Measurements from ENCODE around the gene HTR1E.

The HTR1E gene

DNA sequence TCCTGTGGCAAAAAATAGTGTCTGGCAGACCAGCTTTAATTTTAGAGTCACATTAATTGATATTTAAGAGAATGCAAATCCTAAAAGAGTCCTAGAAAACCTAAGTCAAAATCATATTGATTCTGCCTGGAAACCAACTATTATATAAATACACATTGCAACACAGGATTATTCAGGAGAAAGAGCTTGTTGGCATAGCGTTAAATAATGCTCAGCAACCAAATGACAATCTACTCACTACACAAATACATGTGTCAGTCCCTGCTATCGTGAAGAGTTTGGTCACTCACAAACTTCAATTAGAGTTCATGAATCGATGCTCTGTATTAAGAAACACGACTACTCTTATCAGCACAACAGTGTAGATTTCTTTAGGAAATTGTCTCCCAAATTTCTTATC lies 103.4 kb downstream of the HTR1E start:
- no peak for ATAC-seq
- TF ChIP-seq ZNF8 (CRISPR knock-in tag; IDR thresholded peaks at IDR 0.05): no peak
- no peak for TF ChIP-seq ARNTL (CRISPR knock-in tag; IDR thresholded peaks at IDR 0.05; ENCODE audit: borderline replicate concordance, low read depth)

DNA sequence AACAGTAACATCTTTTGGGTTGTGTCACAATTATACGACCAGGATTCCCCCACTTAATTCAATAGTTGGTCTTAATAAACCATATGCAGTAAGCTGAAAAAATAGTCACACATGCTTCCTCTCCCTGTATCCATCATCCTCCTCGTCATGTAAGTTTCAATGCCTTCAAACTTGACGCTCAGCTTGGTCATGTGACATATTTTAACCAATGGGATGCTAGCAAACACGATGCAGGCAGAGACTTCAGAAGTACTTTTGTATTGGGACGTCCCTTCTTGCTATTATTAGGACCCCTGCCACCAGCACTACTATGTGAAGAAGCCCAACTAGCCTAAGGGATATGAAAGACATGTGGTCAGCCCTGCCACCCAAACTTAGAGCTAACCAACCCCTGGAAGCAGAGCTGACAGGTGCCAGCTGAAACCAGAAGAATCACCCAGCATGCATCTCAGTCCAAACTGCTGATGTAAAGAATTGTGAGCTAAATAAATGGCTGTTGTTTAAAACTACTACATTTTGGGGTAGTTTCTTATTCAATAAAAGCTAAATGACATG lies 108.3 kb downstream of the HTR1E start:
- TF ChIP-seq ZNF8 (CRISPR knock-in tag; IDR thresholded peaks at IDR 0.05) (no peak), POU6F1 (CRISPR knock-in tag; IDR thresholded peaks at IDR 0.05; ENCODE audit: borderline replicate concordance, low read depth) (no peak), ZNF70 (CRISPR knock-in tag; IDR thresholded peaks at IDR 0.05) (no peak), CREB5 (CRISPR knock-in tag; IDR thresholded peaks at IDR 0.05; ENCODE audit: low read depth) (no peak), ZC3H10 (CRISPR knock-in tag; IDR thresholded peaks at IDR 0.05) (no peak)
- ATAC-seq: no peak

- ATAC-seq: no peak
- TF ChIP-seq ZNF565 (CRISPR knock-in tag; conservative IDR thresholded peaks at IDR 0.05; ENCODE audit: low read depth) (no peak), TOX (CRISPR knock-in tag; IDR thresholded peaks at IDR 0.05; ENCODE audit: borderline replicate concordance) (no peak), OSR1 (CRISPR knock-in tag; IDR thresholded peaks at IDR 0.05) (no peak), CREB5 (CRISPR knock-in tag; IDR thresholded peaks at IDR 0.05; ENCODE audit: low read depth) (no peak), SNAI2 (CRISPR knock-in tag; IDR thresholded peaks at IDR 0.05) (no peak), ZFP30 (CRISPR knock-in tag; IDR thresholded peaks at IDR 0.05) (no peak), GLIS3 (CRISPR knock-in tag; IDR thresholded peaks at IDR 0.05) (no peak), ZNF70 (CRISPR knock-in tag; IDR thresholded peaks at IDR 0.05) (no peak), ISL1 (CRISPR knock-in tag; IDR thresholded peaks at IDR 0.05) (no peak), ZFP3 (CRISPR knock-in tag; IDR thresholded peaks at IDR 0.05) (no peak), ZC3H10 (CRISPR knock-in tag; IDR thresholded peaks at IDR 0.05) (no peak), BACH2 (CRISPR knock-in tag; IDR thresholded peaks at IDR 0.05; ENCODE audit: borderline replicate concordance) (no peak)
- TF ChIP-seq, protein P1, sequence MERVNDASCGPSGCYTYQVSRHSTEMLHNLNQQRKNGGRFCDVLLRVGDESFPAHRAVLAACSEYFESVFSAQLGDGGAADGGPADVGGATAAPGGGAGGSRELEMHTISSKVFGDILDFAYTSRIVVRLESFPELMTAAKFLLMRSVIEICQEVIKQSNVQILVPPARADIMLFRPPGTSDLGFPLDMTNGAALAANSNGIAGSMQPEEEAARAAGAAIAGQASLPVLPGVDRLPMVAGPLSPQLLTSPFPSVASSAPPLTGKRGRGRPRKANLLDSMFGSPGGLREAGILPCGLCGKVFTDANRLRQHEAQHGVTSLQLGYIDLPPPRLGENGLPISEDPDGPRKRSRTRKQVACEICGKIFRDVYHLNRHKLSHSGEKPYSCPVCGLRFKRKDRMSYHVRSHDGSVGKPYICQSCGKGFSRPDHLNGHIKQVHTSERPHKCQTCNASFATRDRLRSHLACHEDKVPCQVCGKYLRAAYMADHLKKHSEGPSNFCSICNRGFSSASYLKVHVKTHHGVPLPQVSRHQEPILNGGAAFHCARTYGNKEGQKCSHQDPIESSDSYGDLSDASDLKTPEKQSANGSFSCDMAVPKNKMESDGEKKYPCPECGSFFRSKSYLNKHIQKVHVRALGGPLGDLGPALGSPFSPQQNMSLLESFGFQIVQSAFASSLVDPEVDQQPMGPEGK (CRISPR knock-in tag; IDR thresholded peaks at IDR 0.05; ENCODE audit: borderline replicate concordance): no peak
- TF ChIP-seq, protein P2, sequence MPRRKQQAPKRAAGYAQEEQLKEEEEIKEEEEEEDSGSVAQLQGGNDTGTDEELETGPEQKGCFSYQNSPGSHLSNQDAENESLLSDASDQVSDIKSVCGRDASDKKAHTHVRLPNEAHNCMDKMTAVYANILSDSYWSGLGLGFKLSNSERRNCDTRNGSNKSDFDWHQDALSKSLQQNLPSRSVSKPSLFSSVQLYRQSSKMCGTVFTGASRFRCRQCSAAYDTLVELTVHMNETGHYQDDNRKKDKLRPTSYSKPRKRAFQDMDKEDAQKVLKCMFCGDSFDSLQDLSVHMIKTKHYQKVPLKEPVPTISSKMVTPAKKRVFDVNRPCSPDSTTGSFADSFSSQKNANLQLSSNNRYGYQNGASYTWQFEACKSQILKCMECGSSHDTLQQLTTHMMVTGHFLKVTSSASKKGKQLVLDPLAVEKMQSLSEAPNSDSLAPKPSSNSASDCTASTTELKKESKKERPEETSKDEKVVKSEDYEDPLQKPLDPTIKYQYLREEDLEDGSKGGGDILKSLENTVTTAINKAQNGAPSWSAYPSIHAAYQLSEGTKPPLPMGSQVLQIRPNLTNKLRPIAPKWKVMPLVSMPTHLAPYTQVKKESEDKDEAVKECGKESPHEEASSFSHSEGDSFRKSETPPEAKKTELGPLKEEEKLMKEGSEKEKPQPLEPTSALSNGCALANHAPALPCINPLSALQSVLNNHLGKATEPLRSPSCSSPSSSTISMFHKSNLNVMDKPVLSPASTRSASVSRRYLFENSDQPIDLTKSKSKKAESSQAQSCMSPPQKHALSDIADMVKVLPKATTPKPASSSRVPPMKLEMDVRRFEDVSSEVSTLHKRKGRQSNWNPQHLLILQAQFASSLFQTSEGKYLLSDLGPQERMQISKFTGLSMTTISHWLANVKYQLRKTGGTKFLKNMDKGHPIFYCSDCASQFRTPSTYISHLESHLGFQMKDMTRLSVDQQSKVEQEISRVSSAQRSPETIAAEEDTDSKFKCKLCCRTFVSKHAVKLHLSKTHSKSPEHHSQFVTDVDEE (CRISPR knock-in tag; IDR thresholded peaks at IDR 0.05): no peak
Observed at GRCh38 chr6:87049779-87050178, 112.5 kb downstream of the HTR1E start.

DNA sequence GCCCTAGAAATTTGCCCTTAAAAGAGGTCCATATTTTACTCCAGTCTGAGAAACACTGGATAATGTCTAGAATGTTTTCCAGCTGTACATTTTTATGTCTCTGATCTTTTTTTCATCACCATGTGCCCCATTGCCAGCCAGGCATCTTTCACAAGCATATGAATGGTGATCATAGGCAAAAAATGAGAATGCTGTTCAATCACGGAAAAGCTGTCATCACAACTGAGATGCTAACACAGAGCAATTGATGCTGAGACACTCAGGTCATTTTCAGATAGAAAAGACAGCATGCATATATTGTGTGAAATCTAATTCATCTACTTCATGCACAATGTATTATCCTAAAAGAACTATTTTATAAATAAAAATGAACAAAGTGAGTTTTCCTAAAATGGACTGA lies 116.0 kb downstream of the HTR1E start:
- TF ChIP-seq, protein P3, sequence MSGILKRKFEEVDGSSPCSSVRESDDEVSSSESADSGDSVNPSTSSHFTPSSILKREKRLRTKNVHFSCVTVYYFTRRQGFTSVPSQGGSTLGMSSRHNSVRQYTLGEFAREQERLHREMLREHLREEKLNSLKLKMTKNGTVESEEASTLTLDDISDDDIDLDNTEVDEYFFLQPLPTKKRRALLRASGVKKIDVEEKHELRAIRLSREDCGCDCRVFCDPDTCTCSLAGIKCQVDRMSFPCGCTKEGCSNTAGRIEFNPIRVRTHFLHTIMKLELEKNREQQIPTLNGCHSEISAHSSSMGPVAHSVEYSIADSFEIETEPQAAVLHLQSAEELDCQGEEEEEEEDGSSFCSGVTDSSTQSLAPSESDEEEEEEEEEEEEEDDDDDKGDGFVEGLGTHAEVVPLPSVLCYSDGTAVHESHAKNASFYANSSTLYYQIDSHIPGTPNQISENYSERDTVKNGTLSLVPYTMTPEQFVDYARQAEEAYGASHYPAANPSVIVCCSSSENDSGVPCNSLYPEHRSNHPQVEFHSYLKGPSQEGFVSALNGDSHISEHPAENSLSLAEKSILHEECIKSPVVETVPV (CRISPR knock-in tag; IDR thresholded peaks at IDR 0.05): no peak
- no peak for TF ChIP-seq SNAI2 (CRISPR knock-in tag; IDR thresholded peaks at IDR 0.05)
- TF ChIP-seq TOX (CRISPR knock-in tag; IDR thresholded peaks at IDR 0.05; ENCODE audit: borderline replicate concordance): no peak
- TF ChIP-seq ZFP3 (CRISPR knock-in tag; IDR thresholded peaks at IDR 0.05): no peak
- no peak for TF ChIP-seq CREB5 (CRISPR knock-in tag; IDR thresholded peaks at IDR 0.05; ENCODE audit: low read depth)
- no peak for TF ChIP-seq ARNTL (CRISPR knock-in tag; IDR thresholded peaks at IDR 0.05; ENCODE audit: borderline replicate concordance, low read depth)
- no peak for TF ChIP-seq ZFP30 (CRISPR knock-in tag; IDR thresholded peaks at IDR 0.05)
- TF ChIP-seq ESRRG (CRISPR knock-in tag; IDR thresholded peaks at IDR 0.05): no peak
- no peak for TF ChIP-seq ZNF565 (CRISPR knock-in tag; conservative IDR thresholded peaks at IDR 0.05; ENCODE audit: low read depth)
- no peak for TF ChIP-seq TCF4 (CRISPR knock-in tag; IDR thresholded peaks at IDR 0.05; ENCODE audit: borderline replicate concordance)
- TF ChIP-seq, protein P1 (CRISPR knock-in tag; IDR thresholded peaks at IDR 0.05; ENCODE audit: borderline replicate concordance): no peak
- no peak for TF ChIP-seq ISL1 (CRISPR knock-in tag; IDR thresholded peaks at IDR 0.05)
- no peak for TF ChIP-seq OSR1 (CRISPR knock-in tag; IDR thresholded peaks at IDR 0.05)
- no peak for ATAC-seq

Data from SK-N-SH treated with all-trans-retinoic acid at 6 μM for 48 hours (cell line).